Non-pigmented ciliary epithelial cell (primary cell): ENCODE results near the gene TPM3.
A peak's percentile ranks its signal among the peaks of the same experiment; 100 is the strongest.
"Not testable (repeated sequence)": the region's sequence is repeated elsewhere in the genome, so short reads cannot be mapped to it uniquely, and the experiment has no call there.

Experiments used
- DNase-seq: peaks from one replicate; pipeline ENCODE4 v3.0.0-alpha.2; 2010; ENCODE audit warnings: low read depth

TPM3 gene

GRCh38 chr1:154205778-154206177 is 13.9 kb upstream of the TPM3 start:
- not testable (repeated sequence) for DNase-seq

GRCh38 chr1:154199563-154199879 is 7.6 kb upstream of the TPM3 start:
- no peak for DNase-seq

GRCh38 chr1:154198756-154199562 is 7.1 kb upstream of the TPM3 start:
- no peak for DNase-seq

GRCh38 chr1:154193821-154194220 is 1.9 kb upstream of the TPM3 start:
- DNase-seq = no peak

GRCh38 chr1:154192476-154192875 is 576 bp upstream of the TPM3 start:
- DNase-seq = no peak

- DNase-seq = no peak
Observed at GRCh38 chr1:154190550-154190949, 1.4 kb downstream of the TPM3 start.

- DNase-seq = no peak
Observed at GRCh38 chr1:154186852-154187501, 4.9 kb downstream of the TPM3 start.

GRCh38 chr1:154186177-154186576 is 5.7 kb downstream of the TPM3 start:
- DNase-seq = no peak

GRCh38 chr1:154183046-154183915 is 8.6 kb downstream of the TPM3 start:
- peak; percentile 75 for DNase-seq

GRCh38 chr1:154182344-154183045 is 9.4 kb downstream of the TPM3 start:
- no peak for DNase-seq

GRCh38 chr1:154181944-154182343 is 10.0 kb downstream of the TPM3 start:
- no peak for DNase-seq

- no peak for DNase-seq
Observed at GRCh38 chr1:154179946-154180687, 11.8 kb downstream of the TPM3 start.

GRCh38 chr1:154178911-154179811 is 12.7 kb downstream of the TPM3 start:
- DNase-seq = no peak

GRCh38 chr1:154178013-154178412 is 13.9 kb downstream of the TPM3 start:
- no peak for DNase-seq

- DNase-seq = no peak
Observed at GRCh38 chr1:154176337-154176736, 15.6 kb downstream of the TPM3 start.

GRCh38 chr1:154174654-154175053 is 17.2 kb downstream of the TPM3 start:
- DNase-seq = no peak

- DNase-seq = no peak
Observed at GRCh38 chr1:154171880-154172279, 20.0 kb downstream of the TPM3 start.

GRCh38 chr1:154171223-154171583 is 20.7 kb downstream of the TPM3 start:
- DNase-seq = no peak

- DNase-seq = no peak
Observed at GRCh38 chr1:154170547-154171222, 21.2 kb downstream of the TPM3 start.

- DNase-seq = no peak
Observed at GRCh38 chr1:154167461-154167860, 24.4 kb downstream of the TPM3 start.
